ENCODE results near the gene ZGRF1. TPM values are rescaled to one million over a fixed set of nuclear protein-coding genes. Genes with fewer than 3 reads are reported as not detected.

ZGRF1 gene
- total RNA-seq, 1 experiment from 2014 or later, result 21.4 TPM

DNA sequence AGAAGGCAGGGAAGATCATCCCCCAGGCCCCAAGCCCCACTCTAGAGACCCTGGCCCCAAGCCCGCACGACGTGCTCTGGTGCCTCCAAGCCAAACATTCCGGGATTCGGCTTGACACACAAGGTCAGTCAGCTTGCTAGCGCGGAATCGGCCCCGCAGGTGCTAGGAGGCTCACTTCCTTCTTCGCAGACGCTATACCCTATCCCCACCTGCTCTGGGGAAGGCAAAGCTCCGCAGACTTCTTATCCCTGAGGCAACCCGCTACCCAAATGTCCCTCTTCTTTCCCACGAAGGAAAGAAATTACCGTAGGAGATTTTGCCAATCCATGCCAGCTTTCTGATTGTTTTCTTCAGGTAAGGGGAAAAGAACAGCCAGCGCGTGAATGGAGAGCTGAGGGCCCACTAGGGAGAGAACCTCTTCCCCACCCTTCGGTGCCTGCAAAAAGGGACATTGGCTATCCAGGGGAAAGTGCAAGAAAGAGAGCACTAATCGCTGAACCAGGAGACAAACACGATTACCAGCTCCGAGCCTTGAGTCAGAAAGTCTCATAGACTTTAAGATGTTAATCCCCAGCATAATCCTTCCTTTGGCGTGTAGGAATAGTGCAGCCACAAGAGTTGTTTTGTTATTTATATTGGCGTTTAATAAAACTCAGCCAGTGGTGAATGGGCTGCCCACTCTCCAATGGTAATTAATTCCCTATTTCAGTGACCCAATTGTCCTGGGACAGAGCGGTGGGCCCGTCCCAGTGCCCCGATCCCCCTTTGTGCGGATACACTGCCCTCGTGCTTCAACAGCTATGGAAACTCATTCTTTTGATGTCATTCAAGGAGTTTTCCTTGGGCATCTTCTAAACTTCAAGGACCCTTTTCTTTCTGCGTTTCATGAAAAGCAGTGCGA is 115.3 kb downstream of the ZGRF1 start:
- no peak for TF ChIP-seq EZH2 (IDR thresholded peaks at IDR 0.05)
- no peak for TF ChIP-seq CTCF (IDR thresholded peaks at IDR 0.05 in 2 of 3, conservative IDR thresholded peaks at IDR 0.05 in 1 of 3; ENCODE audit: borderline replicate concordance in 1 of 3, insufficient read depth in 1 of 3, low read depth in 2 of 3, low read length in 2 of 3)
- TF ChIP-seq, protein P1, sequence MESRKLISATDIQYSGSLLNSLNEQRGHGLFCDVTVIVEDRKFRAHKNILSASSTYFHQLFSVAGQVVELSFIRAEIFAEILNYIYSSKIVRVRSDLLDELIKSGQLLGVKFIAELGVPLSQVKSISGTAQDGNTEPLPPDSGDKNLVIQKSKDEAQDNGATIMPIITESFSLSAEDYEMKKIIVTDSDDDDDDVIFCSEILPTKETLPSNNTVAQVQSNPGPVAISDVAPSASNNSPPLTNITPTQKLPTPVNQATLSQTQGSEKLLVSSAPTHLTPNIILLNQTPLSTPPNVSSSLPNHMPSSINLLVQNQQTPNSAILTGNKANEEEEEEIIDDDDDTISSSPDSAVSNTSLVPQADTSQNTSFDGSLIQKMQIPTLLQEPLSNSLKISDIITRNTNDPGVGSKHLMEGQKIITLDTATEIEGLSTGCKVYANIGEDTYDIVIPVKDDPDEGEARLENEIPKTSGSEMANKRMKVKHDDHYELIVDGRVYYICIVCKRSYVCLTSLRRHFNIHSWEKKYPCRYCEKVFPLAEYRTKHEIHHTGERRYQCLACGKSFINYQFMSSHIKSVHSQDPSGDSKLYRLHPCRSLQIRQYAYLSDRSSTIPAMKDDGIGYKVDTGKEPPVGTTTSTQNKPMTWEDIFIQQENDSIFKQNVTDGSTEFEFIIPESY (IDR thresholded peaks at IDR 0.05; ENCODE audit: extremely low read depth, insufficient replicate concordance, low read length), result no peak
- TF ChIP-seq CEBPB (IDR thresholded peaks at IDR 0.05; ENCODE audit: low read depth), result no peak
- no peak for TF ChIP-seq JUND (IDR thresholded peaks at IDR 0.05)
- TF ChIP-seq EZH2phosphoT487 (IDR thresholded peaks at IDR 0.05; ENCODE audit: borderline replicate concordance), result no peak
- TF ChIP-seq YY1 (IDR thresholded peaks at IDR 0.05; ENCODE audit: extremely low read depth, insufficient replicate concordance, low read depth, low read length), result no peak
- TF ChIP-seq ELF1 (IDR thresholded peaks at IDR 0.05; ENCODE audit: borderline replicate concordance, low read depth), result no peak
- TF ChIP-seq, protein P2, sequence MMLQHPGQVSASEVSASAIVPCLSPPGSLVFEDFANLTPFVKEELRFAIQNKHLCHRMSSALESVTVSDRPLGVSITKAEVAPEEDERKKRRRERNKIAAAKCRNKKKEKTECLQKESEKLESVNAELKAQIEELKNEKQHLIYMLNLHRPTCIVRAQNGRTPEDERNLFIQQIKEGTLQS (IDR thresholded peaks at IDR 0.05), result no peak
- no peak for TF ChIP-seq MAX (IDR thresholded peaks at IDR 0.05)
- TF ChIP-seq ZNF274 (IDR thresholded peaks at IDR 0.05; ENCODE audit: low read depth, low read length), result no peak
- TF ChIP-seq POLR2AphosphoS5 (IDR thresholded peaks at IDR 0.05; ENCODE audit: low read depth, low read length), result no peak
- H4K20me1 ChIP-seq (ENCODE audit: insufficient read depth), result no peaks in the 10 kb centered on the region
- H3K4me1 ChIP-seq (ENCODE audit: control insufficient read depth in 1 of 2, insufficient read depth in 2 of 2, low read length in 2 of 2), result peaks cover 0 to 11% of the 10 kb centered on the region in 2 experiments; a peak in 2 of 4 replicates
- H3K27ac ChIP-seq (ENCODE audit: low read depth, low read length), result no peak overlapping the region
- no peaks in the 10 kb centered on the region for H3K9me2 ChIP-seq (ENCODE audit: insufficient read depth)
- CTCF ChIA-PET, result no interaction called here
- intact Hi-C loops (cut with micrococcal nuclease), result loop anchor here (10.0 kb wide), 1 partner anchor 287 kb away; the partner anchor contains the start of gene AP1AR
- RAD21 ChIA-PET (ENCODE audit: low non-redundant PET in 1 of 2, low total read pairs in 2 of 2, uncharacterized antibody in 2 of 2, unreplicated experiment in 2 of 2), result no interaction called here
- no peaks in the 10 kb centered on the region for H3K9me3 ChIP-seq (ENCODE audit: control insufficient read depth in 1 of 2, insufficient read depth in 1 of 2, low read depth in 1 of 2, low read length in 2 of 2)
- no peak for DNase-seq (ENCODE audit: low read depth, low spot score)
- H3K9ac ChIP-seq (ENCODE audit: low read length), result no peak overlapping the region
- no peak overlapping the region for H3K4me3 ChIP-seq (replicated peaks in 1 of 2; ENCODE audit: low read depth in 1 of 2, low read length in 2 of 2)
- no peak for ATAC-seq
- H2AFZ ChIP-seq (ENCODE audit: low read depth, low read length, poor library complexity, severe bottlenecking), result no peak overlapping the region
- no peaks in the 10 kb centered on the region for H3K79me2 ChIP-seq (ENCODE audit: insufficient read depth, low read length)
- POLR2A ChIA-PET, result no interaction called here
- H3K4me2 ChIP-seq (ENCODE audit: low read length), result no peak overlapping the region
- no TSS peak for BruUV-seq (replicated peaks)
- peaks cover 18% of the 10 kb centered on the region for H3K27me3 ChIP-seq (ENCODE audit: insufficient read depth, low read length)
- H3K36me3 ChIP-seq (ENCODE audit: control insufficient read depth in 1 of 2, insufficient read depth in 2 of 2, low read length in 2 of 2), result no peaks in the 10 kb centered on the region

Data from HCT116 (cell line).